Astrocyte (in vitro differentiated cells and primary cell): ENCODE measurements around the gene CLEC2D. TPM values are rescaled to one million over a fixed set of nuclear protein-coding genes. Genes with fewer than 3 reads are reported as not detected.

Source experiments
- DNase-seq: peaks from one replicate; pipeline ENCODE4 v3.0.0-alpha.2; 2010; ENCODE audit warnings: low read depth
- FAIRE-seq: peaks from 2 replicates; lab custom pipeline; 2011; peaks lifted over from hg19 to GRCh38; lab: Jason Lieb, UNC
- H2AFZ ChIP-seq: 2 replicates; pipeline ENCODE4 v1.6.0; 2012; ENCODE audit warnings: low read depth, low read length, inconsistent platforms
- H3K27ac ChIP-seq: 2 replicates; pipeline ENCODE4 v1.5.1; 2011; ENCODE audit warnings: low read depth, low read length, inconsistent platforms
- H3K27me3 ChIP-seq: 2 replicates; pipeline ENCODE4 v1.6.0; 2011; ENCODE audit warnings: low read length, inconsistent platforms; ENCODE audit not compliant: insufficient read depth
- H3K36me3 ChIP-seq: 2 replicates; pipeline ENCODE4 v1.5.1; 2011; ENCODE audit warnings: low read length, inconsistent platforms; ENCODE audit not compliant: insufficient read depth
- H3K4me1 ChIP-seq: 2 replicates; pipeline ENCODE4 v1.5.1; 2011; ENCODE audit warnings: low read length, inconsistent platforms; ENCODE audit not compliant: insufficient read depth
- H3K4me2 ChIP-seq: 2 replicates; pipeline ENCODE4 v1.6.0; 2012; ENCODE audit warnings: low read length, inconsistent platforms
- H3K4me3 ChIP-seq: 2 replicates; pipeline ENCODE4 v1.5.1; 2011; ENCODE audit warnings: low read depth, mild to moderate bottlenecking, low read length, inconsistent platforms; ENCODE audit not compliant: insufficient read depth
- H3K79me2 ChIP-seq: 2 replicates; pipeline ENCODE4 v1.6.0; 2012; ENCODE audit warnings: mild to moderate bottlenecking, low read length, inconsistent platforms; ENCODE audit not compliant: insufficient read depth
- H3K9ac ChIP-seq: 2 replicates; pipeline ENCODE4 v1.6.0; 2012; ENCODE audit warnings: mild to moderate bottlenecking, low read length, inconsistent platforms
- H3K9me3 ChIP-seq: 2 replicates; pipeline ENCODE4 v1.5.1; 2012; ENCODE audit warnings: low read depth, mild to moderate bottlenecking, low read length, inconsistent platforms; ENCODE audit not compliant: insufficient read depth
- H4K20me1 ChIP-seq: 2 replicates; pipeline ENCODE4 v1.6.0; 2012; ENCODE audit warnings: low read length, inconsistent platforms; ENCODE audit not compliant: insufficient read depth
- H3K27ac Mint-ChIP-seq: one replicate; pipeline ENCODE4 v1.8.0; 2021; ENCODE audit warnings: mild to moderate bottlenecking, mixed read lengths; ENCODE audit not compliant: unreplicated experiment
- H3K27me3 Mint-ChIP-seq: one replicate; pipeline ENCODE4 v1.8.0; 2021; ENCODE audit warnings: low read depth, mixed read lengths; ENCODE audit not compliant: unreplicated experiment
- H3K36me3 Mint-ChIP-seq: one replicate; pipeline ENCODE4 v1.8.0; 2021; ENCODE audit warnings: low read depth, mixed read lengths; ENCODE audit not compliant: unreplicated experiment
- H3K4me1 Mint-ChIP-seq: one replicate; pipeline ENCODE4 v1.8.0; 2021; ENCODE audit warnings: low read depth, mixed read lengths; ENCODE audit not compliant: unreplicated experiment
- H3K4me3 Mint-ChIP-seq: one replicate; pipeline ENCODE4 v1.8.0; 2021; ENCODE audit warnings: mild to moderate bottlenecking, moderate library complexity, mixed read lengths; ENCODE audit not compliant: unreplicated experiment
- H3K9me3 Mint-ChIP-seq: one replicate; pipeline ENCODE4 v1.8.0; 2021; ENCODE audit warnings: mild to moderate bottlenecking, mixed read lengths; ENCODE audit not compliant: unreplicated experiment
- EZH2 ChIP-seq: IDR thresholded peaks from 2 replicates; pipeline ENCODE4 v1.6.1; 2012; ENCODE audit warnings: mild to moderate bottlenecking, low read length, inconsistent platforms; ENCODE audit not compliant: insufficient read depth
- total RNA-seq: library from RNA; stranded (reverse); gene quantifications from 2 replicates; pipeline ENCODE4 v1.2.1, GENCODE V29; 2021
- TF ChIP-seq, protein P1 (sequence below): IDR thresholded peaks from 2 replicates; pipeline ENCODE4 v1.5.1; 2011; ENCODE audit warnings: low read depth, mild to moderate bottlenecking, inconsistent platforms, low read length, moderate library complexity; ENCODE audit not compliant: insufficient read depth

Gene CLEC2D
- total RNA-seq, 1 donor from 2014 or later, result 4.7 TPM

DNA sequence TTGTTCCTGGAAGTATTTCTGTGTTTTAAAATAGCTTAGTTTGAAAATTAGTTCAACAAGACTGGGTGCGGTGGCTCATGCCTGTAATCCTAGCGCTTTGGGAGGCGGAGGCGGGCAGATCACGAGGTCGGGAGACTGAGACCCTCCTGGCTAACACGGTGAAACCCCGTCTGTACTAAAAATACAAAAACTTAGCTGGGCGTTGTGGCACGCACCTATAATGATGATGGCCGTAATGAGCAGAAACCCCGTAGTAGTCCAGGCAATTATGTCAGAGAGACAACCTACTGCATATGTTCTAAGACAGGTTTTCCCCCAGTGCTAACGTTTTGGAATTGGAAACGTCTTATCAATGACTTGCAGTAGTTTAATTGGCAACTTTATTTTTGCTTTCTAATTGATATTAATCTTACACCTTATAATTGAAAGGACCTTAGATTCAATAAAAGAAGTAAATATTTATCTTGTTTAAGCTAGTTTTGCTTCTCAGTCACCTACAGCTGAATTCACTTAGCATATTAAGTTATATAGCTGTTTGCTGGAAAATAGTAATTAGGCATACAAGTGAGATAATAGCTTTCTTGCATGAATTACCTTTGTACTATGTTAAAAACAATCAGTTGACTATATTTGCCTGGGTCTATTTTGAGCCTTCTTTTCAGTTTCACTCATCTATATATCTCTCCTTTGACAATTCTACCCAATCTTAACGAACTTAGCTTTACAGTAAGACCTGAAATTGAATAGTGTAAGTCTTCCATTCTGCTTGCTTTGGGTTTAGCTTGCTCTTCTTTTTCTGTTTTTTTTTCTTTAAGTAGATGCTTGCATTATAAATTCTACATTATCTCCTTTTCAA is 47.8 kb downstream of the CLEC2D start:
- no peaks in the 10 kb centered on the region for H3K27me3 ChIP-seq
- H3K9me3 Mint-ChIP-seq, result peaks cover 4% of the 10 kb centered on the region
- H3K36me3 Mint-ChIP-seq, result no peaks in the 10 kb centered on the region
- H3K27ac Mint-ChIP-seq, result no peak overlapping the region
- H4K20me1 ChIP-seq, result no peaks in the 10 kb centered on the region
- H3K36me3 ChIP-seq, result no peaks in the 10 kb centered on the region
- H3K27me3 Mint-ChIP-seq, result peaks cover 2% of the 10 kb centered on the region
- TF ChIP-seq, protein P1, sequence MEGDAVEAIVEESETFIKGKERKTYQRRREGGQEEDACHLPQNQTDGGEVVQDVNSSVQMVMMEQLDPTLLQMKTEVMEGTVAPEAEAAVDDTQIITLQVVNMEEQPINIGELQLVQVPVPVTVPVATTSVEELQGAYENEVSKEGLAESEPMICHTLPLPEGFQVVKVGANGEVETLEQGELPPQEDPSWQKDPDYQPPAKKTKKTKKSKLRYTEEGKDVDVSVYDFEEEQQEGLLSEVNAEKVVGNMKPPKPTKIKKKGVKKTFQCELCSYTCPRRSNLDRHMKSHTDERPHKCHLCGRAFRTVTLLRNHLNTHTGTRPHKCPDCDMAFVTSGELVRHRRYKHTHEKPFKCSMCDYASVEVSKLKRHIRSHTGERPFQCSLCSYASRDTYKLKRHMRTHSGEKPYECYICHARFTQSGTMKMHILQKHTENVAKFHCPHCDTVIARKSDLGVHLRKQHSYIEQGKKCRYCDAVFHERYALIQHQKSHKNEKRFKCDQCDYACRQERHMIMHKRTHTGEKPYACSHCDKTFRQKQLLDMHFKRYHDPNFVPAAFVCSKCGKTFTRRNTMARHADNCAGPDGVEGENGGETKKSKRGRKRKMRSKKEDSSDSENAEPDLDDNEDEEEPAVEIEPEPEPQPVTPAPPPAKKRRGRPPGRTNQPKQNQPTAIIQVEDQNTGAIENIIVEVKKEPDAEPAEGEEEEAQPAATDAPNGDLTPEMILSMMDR, result no peak
- no peak for TF ChIP-seq EZH2
- no peak overlapping the region for H3K4me3 ChIP-seq
- H3K9me3 ChIP-seq, result no peaks in the 10 kb centered on the region
- no peaks in the 10 kb centered on the region for H3K79me2 ChIP-seq
- no peak overlapping the region for H3K4me2 ChIP-seq
- FAIRE-seq, result no peak
- DNase-seq, result no peak
- no peak overlapping the region for H3K9ac ChIP-seq
- H3K4me3 Mint-ChIP-seq, result no peak overlapping the region
- no peak overlapping the region for H3K27ac ChIP-seq
- no peaks in the 10 kb centered on the region for H3K4me1 Mint-ChIP-seq
- no peak overlapping the region for H2AFZ ChIP-seq
- no peaks in the 10 kb centered on the region for H3K4me1 ChIP-seq

DNA sequence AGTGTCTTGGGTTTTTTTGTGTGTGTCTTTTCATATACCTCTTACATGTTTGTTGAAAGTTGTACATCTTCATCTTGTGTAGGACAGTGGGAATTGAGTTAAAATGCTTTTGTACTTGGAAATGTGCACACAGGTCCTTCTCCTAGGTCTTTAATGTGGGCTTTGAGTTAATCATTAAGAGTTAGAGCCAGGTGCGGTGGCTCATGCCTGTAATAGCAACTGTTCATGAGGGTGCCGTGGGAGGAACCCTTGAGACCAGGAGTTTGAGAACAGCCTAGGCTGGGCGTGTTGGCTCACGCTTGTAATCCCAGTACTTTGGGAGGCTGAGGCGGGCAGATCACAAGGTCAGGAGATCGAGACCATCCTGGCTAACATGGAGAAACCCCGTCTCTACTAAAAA is 49.5 kb downstream of the CLEC2D start:
- H4K20me1 ChIP-seq, result no peaks in the 10 kb centered on the region
- H2AFZ ChIP-seq, result no peak overlapping the region
- no peak overlapping the region for H3K4me2 ChIP-seq
- DNase-seq (no peak), FAIRE-seq (no peak)
- Mint-ChIP-seq H3K27ac (no peak overlapping the region), H3K9me3 (peaks cover 4% of the 10 kb centered on the region), H3K4me1 (no peaks in the 10 kb centered on the region), H3K4me3 (no peak overlapping the region), H3K27me3 (peaks cover 2% of the 10 kb centered on the region), H3K36me3 (no peaks in the 10 kb centered on the region)
- no peak overlapping the region for H3K27ac ChIP-seq
- H3K79me2 ChIP-seq, result no peaks in the 10 kb centered on the region
- no peak overlapping the region for H3K4me3 ChIP-seq
- no peaks in the 10 kb centered on the region for H3K27me3 ChIP-seq
- no peaks in the 10 kb centered on the region for H3K9me3 ChIP-seq
- TF ChIP-seq, protein P1, result no peak
- no peak for TF ChIP-seq EZH2
- H3K36me3 ChIP-seq, result no peaks in the 10 kb centered on the region
- H3K9ac ChIP-seq, result no peak overlapping the region
- H3K4me1 ChIP-seq, result no peaks in the 10 kb centered on the region

DNA sequence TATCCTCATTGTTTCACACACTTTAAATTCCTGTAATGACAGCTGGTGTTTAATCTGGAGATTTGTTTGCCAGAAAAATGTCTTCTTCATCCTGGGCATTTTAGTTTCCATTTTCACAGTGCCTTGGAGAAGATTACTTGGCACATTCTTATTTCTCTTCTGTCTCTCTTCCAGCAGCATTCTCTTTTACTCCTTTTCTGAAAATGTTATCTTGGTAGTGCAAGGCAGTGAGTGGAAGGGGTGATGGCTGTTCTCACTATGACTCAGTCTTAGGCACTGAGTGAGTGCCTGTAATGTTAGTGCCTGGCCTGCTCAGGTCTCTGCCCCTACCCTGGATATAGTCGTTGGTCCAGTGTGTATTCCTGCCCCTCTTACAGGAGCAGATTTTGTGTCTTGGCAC is 50.3 kb downstream of the CLEC2D start:
- Mint-ChIP-seq H3K4me1 (no peaks in the 10 kb centered on the region), H3K9me3 (peaks cover 4% of the 10 kb centered on the region), H3K4me3 (no peak overlapping the region), H3K27me3 (peaks cover 2% of the 10 kb centered on the region), H3K27ac (no peak overlapping the region), H3K36me3 (no peaks in the 10 kb centered on the region)
- no peak overlapping the region for H3K9ac ChIP-seq
- no peak overlapping the region for H2AFZ ChIP-seq
- no peak overlapping the region for H3K4me2 ChIP-seq
- no peaks in the 10 kb centered on the region for H3K36me3 ChIP-seq
- DNase-seq (no peak), FAIRE-seq (no peak)
- H3K27me3 ChIP-seq, result no peaks in the 10 kb centered on the region
- H3K27ac ChIP-seq, result no peak overlapping the region
- no peaks in the 10 kb centered on the region for H3K79me2 ChIP-seq
- no peaks in the 10 kb centered on the region for H4K20me1 ChIP-seq
- TF ChIP-seq EZH2, result no peak
- TF ChIP-seq, protein P1, result no peak
- no peaks in the 10 kb centered on the region for H3K4me1 ChIP-seq
- no peaks in the 10 kb centered on the region for H3K9me3 ChIP-seq
- no peak overlapping the region for H3K4me3 ChIP-seq
